ENCODE results near the gene RBFOX1. TPM values are rescaled to one million over a fixed set of nuclear protein-coding genes. Genes with fewer than 3 reads are reported as not detected.

The RBFOX1 gene
- total and polyA plus RNA-seq, 10 of the 15 experiments (the other 5 are each of a cell fraction or from before 2014, with no cell fraction given): 0.87 TPM; not detected in 9

DNA sequence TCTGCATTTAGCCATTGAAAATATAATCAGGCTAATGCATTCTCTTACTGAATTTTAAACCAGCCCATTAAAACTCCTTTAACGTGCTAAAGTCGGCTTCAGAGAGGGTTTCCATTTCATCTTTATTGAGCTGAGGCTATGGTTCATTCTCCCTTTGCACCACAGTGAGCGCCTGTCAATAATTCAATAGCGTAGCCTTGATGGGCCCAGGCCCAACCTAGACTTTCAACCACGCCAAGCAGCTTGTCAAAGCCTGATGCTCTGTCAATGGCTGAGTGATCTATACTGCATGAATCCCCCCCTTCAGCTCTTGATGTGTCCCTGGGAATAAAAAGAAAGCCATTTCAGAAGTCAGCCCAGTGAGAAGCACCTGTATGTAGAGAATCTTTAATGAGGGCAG lies 106.0 kb downstream of the RBFOX1 start:
- FAIRE-seq (no peak), ATAC-seq (no peak), DNase-seq (ENCODE audit: low read depth, low spot score) (no peak)
- SMC1A ChIA-PET (ENCODE audit: uncharacterized antibody, unreplicated experiment): no interaction called here
- WGBS (ENCODE audit: insufficient coverage, insufficient replicate concordance, low lambda C conversion rate, missing lambda C conversion rate): 20% methylated on average over 5 of the region's 5 CpGs
- Histone ChIP-seq H3K4me3 (no peak overlapping the region), H3K79me2 (ENCODE audit: control insufficient read depth, insufficient read depth, low read length) (no peaks in the 10 kb centered on the region), H4K20me1 (ENCODE audit: control insufficient read depth, insufficient read depth) (no peaks in the 10 kb centered on the region), H2AFZ (ENCODE audit: control insufficient read depth, low read depth, low read length) (no peak overlapping the region), H3K9ac (ENCODE audit: control insufficient read depth, insufficient read depth, low read length) (no peak overlapping the region), H3K27me3 (replicated peaks in 1 of 2; ENCODE audit: control insufficient read depth in 2 of 2, insufficient read depth in 2 of 2, low read length in 1 of 2) (no peaks in the 10 kb centered on the region), H3K4me2 (ENCODE audit: control insufficient read depth, insufficient read depth) (no peak overlapping the region), H3K9me3 (replicated peaks; ENCODE audit: control insufficient read depth, insufficient read depth, low read length) (no peaks in the 10 kb centered on the region; the same call in 2 of the 3 replicates), H3K36me3 (ENCODE audit: control insufficient read depth in 2 of 2, insufficient read depth in 2 of 2, low read length in 1 of 2) (no peaks in the 10 kb centered on the region), H3K27ac (ENCODE audit: control insufficient read depth, insufficient read depth) (no peak overlapping the region), H3K4me1 (ENCODE audit: control insufficient read depth, insufficient read depth, low read length) (no peaks in the 10 kb centered on the region)
- RAD21 ChIA-PET (ENCODE audit: unreplicated experiment): no interaction called here
- in situ Hi-C loops (cut with MboI) (no loop called here), intact Hi-C loops (cut with micrococcal nuclease; ENCODE audit: unreplicated experiment) (no loop called here)
- POLR2A ChIA-PET: no interaction called here
- CTCF ChIA-PET: no interaction called here
- BruUV-seq (replicated peaks): no TSS peak
- TF ChIP-seq POLR2AphosphoS2 (IDR thresholded peaks at IDR 0.05; ENCODE audit: low read depth, low read length) (no peak), GABPA (IDR thresholded peaks at IDR 0.05; ENCODE audit: low read depth) (no peak), EZH2 (IDR thresholded peaks at IDR 0.05; ENCODE audit: borderline replicate concordance, control insufficient read depth, low read depth, low read length) (no peak)

DNA sequence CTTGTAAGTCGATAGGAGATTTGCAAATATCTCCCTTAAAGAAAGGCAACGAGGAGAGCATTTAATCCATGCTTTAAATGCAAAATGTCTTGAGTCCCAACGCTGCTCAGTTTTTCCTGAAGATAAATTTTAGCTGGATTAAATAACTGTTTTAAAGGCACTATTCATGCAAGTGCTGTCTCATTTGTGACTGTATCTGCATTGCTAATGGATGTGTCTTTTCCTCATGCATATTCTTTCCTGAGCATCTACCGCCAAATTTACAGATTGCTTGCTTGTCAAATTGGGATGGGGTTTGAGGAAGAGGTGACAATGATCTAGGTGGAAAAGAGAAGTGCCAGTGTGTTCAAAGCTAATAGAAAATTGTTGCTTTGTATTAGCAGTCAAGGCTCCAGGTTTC lies 106.9 kb downstream of the RBFOX1 start:
- TF ChIP-seq KDM1A (IDR thresholded peaks at IDR 0.05; ENCODE audit: borderline replicate concordance) (no peak), STAT1 (conservative IDR thresholded peaks at IDR 0.05) (no peak)
- in situ Hi-C loops (cut with MboI) (no loop called here), intact Hi-C loops (cut with micrococcal nuclease; ENCODE audit: unreplicated experiment) (no loop called here)
- H3K4me2 ChIP-seq (ENCODE audit: control insufficient read depth, insufficient read depth): no peak overlapping the region
- RAD21 ChIA-PET (ENCODE audit: unreplicated experiment): no interaction called here
- no peaks in the 10 kb centered on the region for H4K20me1 ChIP-seq (ENCODE audit: control insufficient read depth, insufficient read depth)
- no peaks in the 10 kb centered on the region for H3K27me3 ChIP-seq (replicated peaks in 1 of 2; ENCODE audit: control insufficient read depth in 2 of 2, insufficient read depth in 2 of 2, low read length in 1 of 2)
- BruUV-seq (replicated peaks): no TSS peak
- H3K79me2 ChIP-seq (ENCODE audit: control insufficient read depth, insufficient read depth, low read length): no peaks in the 10 kb centered on the region
- POLR2A ChIA-PET: no interaction called here
- ATAC-seq (no peak), DNase-seq (ENCODE audit: low read depth, low spot score) (no peak), FAIRE-seq (no peak)
- H3K9ac ChIP-seq (ENCODE audit: control insufficient read depth, insufficient read depth, low read length): no peak overlapping the region
- H3K36me3 ChIP-seq (ENCODE audit: control insufficient read depth in 2 of 2, insufficient read depth in 2 of 2, low read length in 1 of 2): no peaks in the 10 kb centered on the region
- SMC1A ChIA-PET (ENCODE audit: uncharacterized antibody, unreplicated experiment): interaction anchor here (0.7 kb wide), 1 partner anchor 1092 kb away, joined by 3 read pairs; no protein-coding TSS in a partner anchor
- no peak overlapping the region for H3K4me3 ChIP-seq
- 13% methylated on average over 4 of the region's 4 CpGs for WGBS (ENCODE audit: insufficient coverage, insufficient replicate concordance, low lambda C conversion rate, missing lambda C conversion rate)
- H3K4me1 ChIP-seq (ENCODE audit: control insufficient read depth, insufficient read depth, low read length): no peaks in the 10 kb centered on the region
- H2AFZ ChIP-seq (ENCODE audit: control insufficient read depth, low read depth, low read length): no peak overlapping the region
- CTCF ChIA-PET: no interaction called here
- H3K27ac ChIP-seq (ENCODE audit: control insufficient read depth, insufficient read depth): no peak overlapping the region
- H3K9me3 ChIP-seq (replicated peaks; ENCODE audit: control insufficient read depth, insufficient read depth, low read length): no peaks in the 10 kb centered on the region; the same call in 2 of the 3 replicates

All from GM12878 (cell line).